Small intestine (tissue), 7 donors: Measurements from ENCODE around the gene COL11A1. TPM values are rescaled to one million over a fixed set of nuclear protein-coding genes. Genes with fewer than 3 reads are reported as not detected.

Source experiments
- DNase-seq, 2 donors: peaks; one replicate each; pipeline versions ENCODE4 v3.0.0 to v3.0.0-alpha.2; 2013
- FAIRE-seq: peaks from 2 replicates; lab custom pipeline; 2012; peaks lifted over from hg19 to GRCh38; lab: Jason Lieb, UNC
- H3K27ac ChIP-seq, 3 donors: one replicate each; pipeline ENCODE4 v1.5.1; 2013; ENCODE audit warnings: low read length in 2 of 3, mild to moderate bottlenecking in 2 of 3, control low read depth in 1 of 3, inconsistent platforms in 1 of 3, low read depth in 1 of 3, moderate library complexity in 1 of 3
- H3K27me3 ChIP-seq, 3 donors: one replicate each; pipeline ENCODE4 v1.6.1; 2013; ENCODE audit warnings: low read length in 3 of 3, inconsistent platforms in 1 of 3; ENCODE audit not compliant: control insufficient read depth in 3 of 3, insufficient read depth in 3 of 3
- H3K36me3 ChIP-seq, 3 donors: one replicate each; pipeline ENCODE4 v1.6.1; 2013; ENCODE audit warnings: low read length in 3 of 3, inconsistent platforms in 1 of 3, low read depth in 1 of 3, mild to moderate bottlenecking in 1 of 3, moderate library complexity in 1 of 3; ENCODE audit not compliant: control insufficient read depth in 3 of 3, insufficient read depth in 2 of 3
- H3K4me1 ChIP-seq, 3 donors: one replicate each; pipeline ENCODE4 v1.6.1; 2013; ENCODE audit warnings: low read length in 2 of 3, inconsistent platforms in 1 of 3, low read depth in 1 of 3, mild to moderate bottlenecking in 1 of 3, moderate library complexity in 1 of 3; ENCODE audit not compliant: control insufficient read depth in 3 of 3, insufficient read depth in 2 of 3
- H3K4me3 ChIP-seq, 3 donors: one replicate each; pipeline ENCODE4 v1.5.1; 2013; ENCODE audit warnings: low read length in 3 of 3, control low read depth in 1 of 3, inconsistent platforms in 1 of 3, low read depth in 1 of 3, mild to moderate bottlenecking in 1 of 3, moderate library complexity in 1 of 3
- H3K9me3 ChIP-seq, 2 donors: one replicate each; pipeline ENCODE4 v1.6.1; 2013; ENCODE audit warnings: low read depth in 1 of 2, low read length in 1 of 2; ENCODE audit not compliant: control insufficient read depth in 2 of 2, insufficient read depth in 1 of 2
- WGBS, 3 donors: extraction: QIAGEN DNeasy Blood & Tissue Kit; methylation state at CpG; one replicate each; pipeline ENCODE4 v1.1.7; 2013; 5-methylcytosine and 5-hydroxymethylcytosine counted together
- polyA plus RNA-seq, 4 donors: library from polyadenylated mRNA; stranded (reverse) in 3 of 4; unstranded in 1 of 4; fragments of 200-250 nt in 3 of 4; fragments of 120-200 nt in 1 of 4; gene quantifications; one replicate each; pipeline versions ENCODE4 v1.2.1 to v1.2.3, GENCODE V29; 2013
- donor health status: healthy with polysubstance abuse.
- donor health status: control.
- donor health status: control.
- donor health status: Bipolar disorder and iron deficiency.
- donor health status: healthy.

The COL11A1 gene
- polyA plus RNA-seq, 4 donors = 0.03 to 2.6 TPM; not detected in 2

GRCh38 chr1:102977292-102977691 is 131.0 kb downstream of the COL11A1 start:
- Histone ChIP-seq H3K36me3 (no peaks in the 10 kb centered on the region), H3K27ac (no peak overlapping the region), H3K9me3 (no peaks in the 10 kb centered on the region), H3K4me1 (no peaks in the 10 kb centered on the region), H3K4me3 (no peak overlapping the region), H3K27me3 (no peaks in the 10 kb centered on the region)
- no peak for DNase-seq
- no peak for FAIRE-seq

- Histone ChIP-seq H3K4me1 (no peaks in the 10 kb centered on the region), H3K4me3 (no peak overlapping the region), H3K27ac (no peak overlapping the region), H3K27me3 (no peaks in the 10 kb centered on the region), H3K9me3 (no peaks in the 10 kb centered on the region), H3K36me3 (no peaks in the 10 kb centered on the region)
- DNase-seq (peak; percentile 35 to 49), FAIRE-seq (no peak)
- 59 to 65% (median 60%) methylated on average over 17 of the region's 17 CpGs for WGBS, 3 donors
These were observed 137.7 kb downstream of the COL11A1 start for GRCh38 chr1:102970496-102971078.

GRCh38 chr1:102967786-102968185 is 140.5 kb downstream of the COL11A1 start:
- Histone ChIP-seq H3K4me3 (no peak overlapping the region), H3K27ac (no peak overlapping the region), H3K9me3 (no peaks in the 10 kb centered on the region), H3K36me3 (no peaks in the 10 kb centered on the region), H3K27me3 (no peaks in the 10 kb centered on the region), H3K4me1 (no peaks in the 10 kb centered on the region)
- DNase-seq = no peak
- no peak for FAIRE-seq
- 44 to 59% (median 55%) methylated on average over 1 of the region's 1 CpG for WGBS, 3 donors

- H3K27me3 ChIP-seq = no peaks in the 10 kb centered on the region
- H3K4me3 ChIP-seq = no peak overlapping the region
- H3K36me3 ChIP-seq = no peaks in the 10 kb centered on the region
- no peak overlapping the region for H3K27ac ChIP-seq
- DNase-seq (no peak), FAIRE-seq (no peak)
- 89 to 96% (median 90%) methylated on average over 2 of the region's 2 CpGs for WGBS, 3 donors
- H3K9me3 ChIP-seq = no peaks in the 10 kb centered on the region
- no peaks in the 10 kb centered on the region for H3K4me1 ChIP-seq
These were observed 146.8 kb downstream of the COL11A1 start for GRCh38 chr1:102961549-102961948.

- 84 to 93% (median 84%) methylated on average over 14 of the region's 14 CpGs for WGBS, 3 donors
- no peaks in the 10 kb centered on the region for H3K4me1 ChIP-seq
- no peaks in the 10 kb centered on the region for H3K9me3 ChIP-seq
- DNase-seq (no peak), FAIRE-seq (no peak)
- no peak overlapping the region for H3K4me3 ChIP-seq
- H3K36me3 ChIP-seq = no peaks in the 10 kb centered on the region
- H3K27me3 ChIP-seq = no peaks in the 10 kb centered on the region
- no peak overlapping the region for H3K27ac ChIP-seq
These were observed 153.7 kb downstream of the COL11A1 start for GRCh38 chr1:102954576-102954975.

GRCh38 chr1:102952400-102952799 is 155.9 kb downstream of the COL11A1 start:
- H3K4me1 ChIP-seq = no peaks in the 10 kb centered on the region
- no peaks in the 10 kb centered on the region for H3K9me3 ChIP-seq
- no peaks in the 10 kb centered on the region for H3K36me3 ChIP-seq
- no peak overlapping the region for H3K27ac ChIP-seq
- FAIRE-seq (no peak), DNase-seq (no peak)
- no peaks in the 10 kb centered on the region for H3K27me3 ChIP-seq
- no peak overlapping the region for H3K4me3 ChIP-seq

GRCh38 chr1:102942324-102942723 is 166.0 kb downstream of the COL11A1 start:
- DNase-seq (no peak), FAIRE-seq (no peak)
- 70 to 78% (median 73%) methylated on average over 2 of the region's 2 CpGs for WGBS, 3 donors
- Histone ChIP-seq H3K27me3 (no peaks in the 10 kb centered on the region), H3K4me1 (no peaks in the 10 kb centered on the region), H3K9me3 (no peaks in the 10 kb centered on the region), H3K36me3 (no peaks in the 10 kb centered on the region), H3K4me3 (no peak overlapping the region), H3K27ac (no peak overlapping the region)

GRCh38 chr1:102941366-102941947 is 166.9 kb downstream of the COL11A1 start:
- DNase-seq (no peak), FAIRE-seq (no peak)
- no peaks in the 10 kb centered on the region for H3K9me3 ChIP-seq
- H3K27ac ChIP-seq = no peak overlapping the region
- no peaks in the 10 kb centered on the region for H3K27me3 ChIP-seq
- no peaks in the 10 kb centered on the region for H3K36me3 ChIP-seq
- H3K4me1 ChIP-seq = no peaks in the 10 kb centered on the region
- no peak overlapping the region for H3K4me3 ChIP-seq

- H3K9me3 ChIP-seq = no peaks in the 10 kb centered on the region
- H3K4me3 ChIP-seq = no peak overlapping the region
- no peak for DNase-seq
- H3K4me1 ChIP-seq = no peaks in the 10 kb centered on the region
- no peak for FAIRE-seq
- no peaks in the 10 kb centered on the region for H3K27me3 ChIP-seq
- H3K27ac ChIP-seq = no peak overlapping the region
- WGBS, 3 donors = 47 to 71% (median 58%) methylated on average over 3 of the region's 3 CpGs
- H3K36me3 ChIP-seq = no peaks in the 10 kb centered on the region
These were observed 170.9 kb downstream of the COL11A1 start for GRCh38 chr1:102937401-102937800.
